PFSK-1 (cell line): ENCODE measurements around the gene ELL.

ENCODE experiments used
- FOXP2 ChIP-seq: optimal IDR thresholded peaks from 2 replicates; pipeline ENCODE3; 2011; ENCODE audit warnings: borderline replicate concordance, control low read depth, inconsistent platforms; ENCODE audit not compliant: insufficient read depth; ENCODE audit errors: extremely low read length, extremely low read depth
- POLR2AphosphoS5 ChIP-seq: IDR thresholded peaks from 2 replicates; pipeline ENCODE4 v1.6.1; 2012; ENCODE audit warnings: low read depth, mild to moderate bottlenecking, control low read depth, low read length, moderate library complexity
- REST ChIP-seq, 2 experiments: IDR thresholded peaks; 2 replicates each; pipeline versions ENCODE4 v1.6.1 to v1.8.0; 2011 to 2012; ENCODE audit warnings: low read depth in 2 of 2, low read length in 2 of 2, control low read depth in 1 of 2, inconsistent platforms in 1 of 2, mild to moderate bottlenecking in 1 of 2, moderate library complexity in 1 of 2; ENCODE audit not compliant: insufficient read depth in 1 of 2
- SIN3A ChIP-seq: IDR thresholded peaks from 2 replicates; pipeline ENCODE4 v1.6.1; 2012; ENCODE audit warnings: mild to moderate bottlenecking, low read length, moderate library complexity, borderline replicate concordance; ENCODE audit not compliant: insufficient read depth
- TAF1 ChIP-seq: IDR thresholded peaks from 2 replicates; pipeline ENCODE4 v1.6.1; 2012; ENCODE audit warnings: low read length, control low read depth, borderline replicate concordance; ENCODE audit not compliant: insufficient read depth

The ELL gene

GRCh38 chr19:18420930-18421329 is 100.9 kb downstream of the ELL start:
- TF ChIP-seq SIN3A: no peak
- no peak for TF ChIP-seq FOXP2
- TF ChIP-seq TAF1: no peak

- TF ChIP-seq TAF1 (0 out of 2 replicates have a peak, but pooled peaks have one; percentile 18), REST (IDR thresholded peaks at IDR 0.05; ENCODE audit: insufficient read depth in 1 of 2, low read depth in 2 of 2, low read length in 2 of 2) (no peak), SIN3A (0 out of 2 replicates have a peak, but pooled peaks have one; percentile 1)
These were observed 102.0 kb downstream of the ELL start for GRCh38 chr19:18419699-18420460.

GRCh38 chr19:18419195-18419698 is 102.6 kb downstream of the ELL start, which contains the start of gene SSBP4:
TSS of gene SSBP4 (plus strand) at chr19:18419398. CDS start at chr19:18419649, 251 bp downstream.
- TF ChIP-seq FOXP2: peak; percentile 28
- TF ChIP-seq POLR2AphosphoS5: no peak
- TF ChIP-seq REST (IDR thresholded peaks at IDR 0.05; ENCODE audit: insufficient read depth in 1 of 2, low read depth in 2 of 2, low read length in 2 of 2): no peak
- TF ChIP-seq SIN3A: 0 out of 2 replicates have a peak, but pooled peaks have one; percentile 7
- peak; percentile 68 for TF ChIP-seq TAF1

- TF ChIP-seq REST (IDR thresholded peaks at IDR 0.05; ENCODE audit: insufficient read depth in 1 of 2, low read depth in 2 of 2, low read length in 2 of 2) (no peak), POLR2AphosphoS5 (no peak), SIN3A (no peak), TAF1 (no peak), FOXP2 (no peak)
These were observed 103.2 kb downstream of the ELL start for GRCh38 chr19:18418483-18419194.

- no peak for TF ChIP-seq SIN3A
- no peak for TF ChIP-seq POLR2AphosphoS5
- no peak for TF ChIP-seq TAF1
- TF ChIP-seq FOXP2: no peak
- no peak for TF ChIP-seq REST (IDR thresholded peaks at IDR 0.05; ENCODE audit: insufficient read depth in 1 of 2, low read depth in 2 of 2, low read length in 2 of 2)
These were observed 103.8 kb downstream of the ELL start for GRCh38 chr19:18418029-18418482.
